GM18520 (cell line): ENCODE measurements around the gene ZNF521.

ENCODE experiments used
- ATAC-seq: cut with Tn5 transposase; IDR thresholded peaks from one replicate; pipeline ENCODE4 v1.9.1; 2021; ENCODE audit not compliant: unreplicated experiment

ZNF521 gene

GRCh38 chr18:25340762-25341161 lies 11.2 kb downstream of the ZNF521 start:
- ATAC-seq: no peak

- no peak for ATAC-seq
Measured at GRCh38 chr18:25335676-25336075, 16.3 kb downstream of the ZNF521 start.

- ATAC-seq: no peak
Measured at GRCh38 chr18:25335062-25335461, 16.9 kb downstream of the ZNF521 start.

- ATAC-seq: no peak
Measured at GRCh38 chr18:25334588-25334987, 17.4 kb downstream of the ZNF521 start.

GRCh38 chr18:25332002-25332401 lies 20.0 kb downstream of the ZNF521 start:
- no peak for ATAC-seq

GRCh38 chr18:25329783-25330182 lies 22.2 kb downstream of the ZNF521 start:
- ATAC-seq: no peak

GRCh38 chr18:25327584-25327983 lies 24.4 kb downstream of the ZNF521 start:
- no peak for ATAC-seq

- ATAC-seq: no peak
Measured at GRCh38 chr18:25326361-25326952, 25.5 kb downstream of the ZNF521 start.

- no peak for ATAC-seq
Measured at GRCh38 chr18:25322806-25323205, 29.2 kb downstream of the ZNF521 start.

- ATAC-seq: no peak
Measured at GRCh38 chr18:25316381-25317018, 35.5 kb downstream of the ZNF521 start.

- no peak for ATAC-seq
Measured at GRCh38 chr18:25314838-25315190, 37.2 kb downstream of the ZNF521 start.

- ATAC-seq: no peak
Measured at GRCh38 chr18:25314151-25314837, 37.7 kb downstream of the ZNF521 start.

GRCh38 chr18:25313268-25313667 lies 38.7 kb downstream of the ZNF521 start:
- no peak for ATAC-seq

- no peak for ATAC-seq
Measured at GRCh38 chr18:25310045-25310444, 41.9 kb downstream of the ZNF521 start.

GRCh38 chr18:25308381-25308780 lies 43.6 kb downstream of the ZNF521 start:
- no peak for ATAC-seq

- ATAC-seq: no peak
Measured at GRCh38 chr18:25307192-25307591, 44.8 kb downstream of the ZNF521 start.

GRCh38 chr18:25306671-25307070 lies 45.3 kb downstream of the ZNF521 start:
- no peak for ATAC-seq

GRCh38 chr18:25305584-25305983 lies 46.4 kb downstream of the ZNF521 start:
- no peak for ATAC-seq

- no peak for ATAC-seq
Measured at GRCh38 chr18:25300492-25300891, 51.5 kb downstream of the ZNF521 start.

GRCh38 chr18:25299426-25300300 lies 52.3 kb downstream of the ZNF521 start:
- no peak for ATAC-seq

- no peak for ATAC-seq
Measured at GRCh38 chr18:25298853-25299274, 53.1 kb downstream of the ZNF521 start.
